Measurements from ENCODE around the gene CAB39. TPM values are rescaled to one million over a fixed set of nuclear protein-coding genes. Genes with fewer than 3 reads are reported as not detected.
A peak's percentile ranks its signal among the peaks of the same experiment; 100 is the strongest.

The CAB39 gene
- total RNA-seq, 1 donor from 2014 or later, result 57.8 TPM

DNA sequence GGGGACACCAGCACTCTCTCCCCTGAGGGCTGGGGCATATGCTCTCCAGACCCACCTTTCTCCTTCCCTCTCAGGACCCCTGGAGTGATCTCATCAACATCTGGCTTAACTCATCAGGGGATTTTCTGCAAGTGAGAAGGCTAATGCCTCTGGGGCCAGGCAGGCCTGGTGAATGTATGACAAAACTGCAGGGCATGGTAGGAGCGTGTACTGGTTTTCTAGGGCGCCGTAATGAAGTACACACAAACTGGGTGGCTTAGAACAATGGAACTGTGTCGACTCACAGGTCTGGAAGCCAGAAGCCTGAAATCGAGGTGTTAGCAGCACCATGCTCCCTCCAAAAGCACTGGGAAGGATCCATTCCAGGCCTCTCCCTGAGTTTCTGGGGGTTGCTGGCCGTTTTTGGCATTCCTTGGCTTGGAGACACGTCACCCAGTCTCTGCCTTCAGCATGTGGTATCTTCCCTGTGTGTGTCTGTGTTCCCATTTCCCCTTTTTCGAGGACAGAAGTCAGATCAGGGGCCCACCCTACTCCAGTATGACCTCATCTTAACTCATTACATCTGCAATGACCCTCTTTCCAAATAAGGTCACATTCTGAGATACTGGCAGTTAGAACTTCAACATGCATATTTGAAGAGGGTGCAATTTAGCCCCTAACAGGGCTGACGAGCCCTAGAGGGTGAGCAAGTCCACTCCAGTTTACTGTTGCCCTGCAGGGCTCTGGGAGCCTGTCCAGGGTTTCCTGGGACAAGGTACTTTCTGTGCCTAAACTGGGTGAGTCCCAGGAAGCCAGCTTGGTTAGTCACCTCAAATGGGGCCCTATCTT lies 45.5 kb upstream of the CAB39 start:
- DNase-seq (ENCODE audit: low read depth), result no peak
- H3K27me3 ChIP-seq (ENCODE audit: control insufficient read depth, insufficient read depth, low read length), result no peaks in the 10 kb centered on the region
- TF ChIP-seq, protein P1, sequence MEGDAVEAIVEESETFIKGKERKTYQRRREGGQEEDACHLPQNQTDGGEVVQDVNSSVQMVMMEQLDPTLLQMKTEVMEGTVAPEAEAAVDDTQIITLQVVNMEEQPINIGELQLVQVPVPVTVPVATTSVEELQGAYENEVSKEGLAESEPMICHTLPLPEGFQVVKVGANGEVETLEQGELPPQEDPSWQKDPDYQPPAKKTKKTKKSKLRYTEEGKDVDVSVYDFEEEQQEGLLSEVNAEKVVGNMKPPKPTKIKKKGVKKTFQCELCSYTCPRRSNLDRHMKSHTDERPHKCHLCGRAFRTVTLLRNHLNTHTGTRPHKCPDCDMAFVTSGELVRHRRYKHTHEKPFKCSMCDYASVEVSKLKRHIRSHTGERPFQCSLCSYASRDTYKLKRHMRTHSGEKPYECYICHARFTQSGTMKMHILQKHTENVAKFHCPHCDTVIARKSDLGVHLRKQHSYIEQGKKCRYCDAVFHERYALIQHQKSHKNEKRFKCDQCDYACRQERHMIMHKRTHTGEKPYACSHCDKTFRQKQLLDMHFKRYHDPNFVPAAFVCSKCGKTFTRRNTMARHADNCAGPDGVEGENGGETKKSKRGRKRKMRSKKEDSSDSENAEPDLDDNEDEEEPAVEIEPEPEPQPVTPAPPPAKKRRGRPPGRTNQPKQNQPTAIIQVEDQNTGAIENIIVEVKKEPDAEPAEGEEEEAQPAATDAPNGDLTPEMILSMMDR (IDR thresholded peaks at IDR 0.05; ENCODE audit: insufficient read depth, low read length, poor library complexity, severe bottlenecking), result no peak

DNA sequence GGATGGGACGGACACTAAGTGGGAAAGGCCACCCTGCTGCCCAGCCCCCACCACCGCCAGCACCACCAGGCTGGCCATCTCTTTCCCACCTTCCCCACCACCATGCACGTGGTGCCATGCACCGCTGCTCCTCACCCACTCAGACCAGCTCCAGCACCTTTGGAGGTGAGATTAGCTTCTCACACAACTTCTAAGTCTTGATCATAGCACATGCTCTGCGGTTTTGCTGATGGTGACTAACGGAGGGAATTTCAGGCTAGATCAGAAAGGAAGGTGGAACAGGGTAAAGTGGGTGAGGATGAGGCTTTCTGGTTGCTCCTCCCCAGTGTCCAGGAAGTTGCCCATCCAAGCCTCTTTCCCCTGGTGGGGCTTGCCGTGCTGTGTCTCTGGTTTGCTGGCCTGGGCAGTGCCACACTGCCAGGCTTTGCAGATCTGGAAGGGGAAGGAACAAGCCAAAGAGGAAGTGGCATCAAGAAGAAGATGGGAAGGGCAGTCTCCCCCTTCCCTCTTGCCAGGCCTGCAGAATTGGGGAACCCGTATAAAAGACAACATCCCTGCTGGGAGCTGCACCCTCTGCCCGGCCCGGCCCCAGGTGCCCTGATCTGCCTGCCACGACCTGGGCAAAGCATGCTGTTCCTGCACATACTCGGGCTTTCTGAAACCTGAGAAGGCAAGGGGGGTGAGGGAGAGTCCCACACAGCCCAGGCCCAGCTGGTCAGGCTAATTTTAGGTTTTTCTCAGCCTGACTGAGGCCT lies 44.3 kb upstream of the CAB39 start:
- TF ChIP-seq, protein P1 (IDR thresholded peaks at IDR 0.05; ENCODE audit: insufficient read depth, low read length, poor library complexity, severe bottlenecking), result no peak
- Histone ChIP-seq H3K27me3 (ENCODE audit: control insufficient read depth, insufficient read depth, low read length) (no peaks in the 10 kb centered on the region), H3K36me3 (ENCODE audit: control insufficient read depth, insufficient read depth, low read length) (no peaks in the 10 kb centered on the region), H3K4me3 (ENCODE audit: low read depth, low read length) (no peak overlapping the region)
- no peak for DNase-seq (ENCODE audit: low read depth)

More for the DNA sequence above, 45.5 kb upstream of the CAB39 start:
- Histone ChIP-seq H3K36me3 (ENCODE audit: control insufficient read depth, insufficient read depth, low read length) (no peaks in the 10 kb centered on the region), H3K4me3 (ENCODE audit: low read depth, low read length) (no peak overlapping the region)

DNA sequence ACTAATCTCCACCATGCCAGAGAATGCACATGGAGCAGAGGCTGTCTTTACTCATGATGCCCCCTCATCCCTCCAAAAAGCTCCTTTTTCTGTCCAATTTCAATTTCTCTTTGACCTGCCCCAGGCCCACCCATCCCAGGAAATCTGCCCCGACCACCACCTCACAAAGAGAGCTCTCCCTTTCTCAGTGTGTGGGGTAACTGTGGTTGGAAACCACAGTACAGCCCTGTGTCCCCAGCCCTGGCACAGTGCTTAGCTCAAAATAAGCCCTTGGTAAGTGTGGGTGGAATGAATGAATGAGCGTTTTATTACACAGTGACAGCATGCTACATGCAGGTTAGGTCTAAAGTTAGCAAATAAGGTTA lies 43.7 kb upstream of the CAB39 start:
- no peak for DNase-seq (ENCODE audit: low read depth)
- TF ChIP-seq, protein P1 (IDR thresholded peaks at IDR 0.05; ENCODE audit: insufficient read depth, low read length, poor library complexity, severe bottlenecking), result no peak
- no peaks in the 10 kb centered on the region for H3K27me3 ChIP-seq (ENCODE audit: control insufficient read depth, insufficient read depth, low read length)
- no peaks in the 10 kb centered on the region for H3K36me3 ChIP-seq (ENCODE audit: control insufficient read depth, insufficient read depth, low read length)
- no peak overlapping the region for H3K4me3 ChIP-seq (ENCODE audit: low read depth, low read length)

DNA sequence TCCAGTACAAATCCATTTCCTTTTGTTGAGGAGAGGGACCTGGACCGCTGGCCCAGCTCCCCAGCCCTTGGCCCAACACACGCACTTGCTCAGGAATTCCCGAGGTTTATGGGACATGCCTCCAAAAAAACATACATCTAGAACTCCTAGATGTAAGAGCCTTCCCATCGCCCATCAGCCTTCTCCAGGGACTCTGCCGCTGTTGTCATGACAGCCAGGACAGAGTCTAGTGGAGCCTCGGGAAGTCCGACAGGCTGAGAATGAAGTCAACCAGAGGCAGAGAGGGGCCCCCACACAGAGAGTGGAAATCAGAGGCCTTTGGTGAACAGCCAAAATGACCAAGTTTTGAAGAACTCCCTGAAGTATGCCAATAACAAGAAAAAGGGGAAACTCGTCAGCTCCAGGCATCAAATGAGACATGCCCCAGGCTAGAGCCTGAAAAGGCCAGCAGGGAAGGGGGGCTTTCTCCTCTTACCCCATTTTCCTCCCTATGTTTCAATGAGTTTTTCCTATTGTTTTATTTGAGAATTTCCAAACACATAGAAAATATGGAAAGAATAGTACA lies 43.2 kb upstream of the CAB39 start:
- no peak for DNase-seq (ENCODE audit: low read depth)
- TF ChIP-seq, protein P1 (IDR thresholded peaks at IDR 0.05; ENCODE audit: insufficient read depth, low read length, poor library complexity, severe bottlenecking), result no peak
- Histone ChIP-seq H3K4me3 (ENCODE audit: low read depth, low read length) (no peak overlapping the region), H3K36me3 (ENCODE audit: control insufficient read depth, insufficient read depth, low read length) (no peaks in the 10 kb centered on the region), H3K27me3 (ENCODE audit: control insufficient read depth, insufficient read depth, low read length) (no peaks in the 10 kb centered on the region)

DNA sequence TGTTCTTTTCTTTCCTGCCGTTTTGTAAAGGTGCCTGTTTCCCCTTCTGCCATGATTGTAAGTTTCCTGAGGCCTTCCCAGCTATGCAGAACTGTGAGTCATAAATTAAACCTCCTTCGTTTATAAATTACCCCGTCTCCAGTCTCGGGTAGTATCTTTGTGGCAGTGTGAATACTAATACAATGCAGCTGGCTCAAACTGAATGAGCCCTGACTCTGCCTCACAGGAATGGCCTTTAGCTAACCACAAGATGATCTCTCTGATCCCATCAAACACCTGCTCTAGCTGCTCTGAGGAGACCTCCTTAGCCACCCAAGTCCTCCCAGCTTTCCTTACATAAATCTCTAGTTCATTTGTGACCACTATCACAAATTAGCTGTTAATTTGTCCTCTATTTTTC lies 41.5 kb upstream of the CAB39 start:
- no peak overlapping the region for H3K4me3 ChIP-seq (ENCODE audit: low read depth, low read length)
- no peaks in the 10 kb centered on the region for H3K36me3 ChIP-seq (ENCODE audit: control insufficient read depth, insufficient read depth, low read length)
- no peaks in the 10 kb centered on the region for H3K27me3 ChIP-seq (ENCODE audit: control insufficient read depth, insufficient read depth, low read length)
- TF ChIP-seq, protein P1 (IDR thresholded peaks at IDR 0.05; ENCODE audit: insufficient read depth, low read length, poor library complexity, severe bottlenecking), result no peak
- DNase-seq (ENCODE audit: low read depth), result peak; percentile 85

Measured in kidney epithelial cell (primary cell).